ENCODE measurements around the gene AMPD2.

Gene AMPD2

GRCh38 chr1:109631513-109632505, 12.2 kb downstream of the AMPD2 start:
- DNase-seq = no peak

GRCh38 chr1:109632671-109633346, 13.2 kb downstream of the AMPD2 start:
- peak; percentile 86 for DNase-seq

- DNase-seq = no peak
Measured at GRCh38 chr1:109634292-109634691, 14.7 kb downstream of the AMPD2 start.

GRCh38 chr1:109634771-109635750, 15.4 kb downstream of the AMPD2 start:
- no peak for DNase-seq

GRCh38 chr1:109635862-109636200, 16.2 kb downstream of the AMPD2 start:
- DNase-seq = no peak

- peak; percentile 17 for DNase-seq
Measured at GRCh38 chr1:109636201-109636952, 16.7 kb downstream of the AMPD2 start.

- no peak for DNase-seq
Measured at GRCh38 chr1:109637446-109637845, 17.8 kb downstream of the AMPD2 start.

GRCh38 chr1:109639063-109639840, 19.6 kb downstream of the AMPD2 start:
- DNase-seq = no peak

GRCh38 chr1:109639841-109640184, 20.2 kb downstream of the AMPD2 start:
- no peak for DNase-seq

- DNase-seq = peak; percentile 79
Measured at GRCh38 chr1:109640285-109640865, 20.7 kb downstream of the AMPD2 start.

- DNase-seq = no peak
Measured at GRCh38 chr1:109641078-109641740, 21.6 kb downstream of the AMPD2 start.

GRCh38 chr1:109641861-109642260, 22.2 kb downstream of the AMPD2 start:
- no peak for DNase-seq

- no peak for DNase-seq
Measured at GRCh38 chr1:109642626-109643025, 23.0 kb downstream of the AMPD2 start.

- DNase-seq = peak; percentile 79
Measured at GRCh38 chr1:109643385-109644230, 24.0 kb downstream of the AMPD2 start.

- DNase-seq = no peak
Measured at GRCh38 chr1:109644670-109645069, 25.0 kb downstream of the AMPD2 start.

GRCh38 chr1:109649491-109649914, 29.9 kb downstream of the AMPD2 start:
- no peak for DNase-seq

GRCh38 chr1:109650609-109651008, 31.0 kb downstream of the AMPD2 start:
- no peak for DNase-seq

- DNase-seq = no peak
Measured at GRCh38 chr1:109652402-109652801, 32.8 kb downstream of the AMPD2 start.

- no peak for DNase-seq
Measured at GRCh38 chr1:109653306-109653705, 33.7 kb downstream of the AMPD2 start.

All from right hindlimb (tissue), 1 donor.